Activated naive CD4-positive, alpha-beta T cell treated with anti-CD3 and anti-CD28 coated beads, Interleukin-2, amount 10 ng/mL, durations not matched to agents 7 days and 5 days (primary cell): Measurements from ENCODE around the gene ACSL6.

Source experiments
- CTCF ChIA-PET: fragments of 350-600 bp; sonication (Branson Sonifier 250); formaldehyde crosslinking; loops from one replicate; lab custom pipeline; 2021; ENCODE audit warnings: antibody characterized with exemption; lab: Charles Lee
- DNase-seq: peaks from one replicate; pipeline ENCODE4 v3.0.0-alpha.2; 2020
- H3K27ac Mint-ChIP-seq: one replicate; pipeline ENCODE4 v1.8.0; 2021; ENCODE audit warnings: mild to moderate bottlenecking, moderate library complexity, mixed read lengths
- H3K27me3 Mint-ChIP-seq: one replicate; pipeline ENCODE4 v1.8.0; 2021; ENCODE audit warnings: mild to moderate bottlenecking, mixed read lengths
- H3K36me3 Mint-ChIP-seq: one replicate; pipeline ENCODE4 v1.8.0; 2021; ENCODE audit warnings: mixed read lengths
- H3K4me1 Mint-ChIP-seq: one replicate; pipeline ENCODE4 v1.8.0; 2021; ENCODE audit warnings: mixed read lengths
- H3K4me3 Mint-ChIP-seq: one replicate; pipeline ENCODE4 v1.8.0; 2021; ENCODE audit warnings: mild to moderate bottlenecking, moderate library complexity, mixed read lengths
- H3K9me3 Mint-ChIP-seq: one replicate; pipeline ENCODE4 v1.8.0; 2021; ENCODE audit warnings: mixed read lengths

The ACSL6 gene

GRCh38 chr5:132007399-132008162 lies 3.9 kb downstream of the ACSL6 start:
- H3K27me3 Mint-ChIP-seq: peaks cover 76% of the 10 kb centered on the region
- H3K4me1 Mint-ChIP-seq: peaks cover 30% of the 10 kb centered on the region
- H3K9me3 Mint-ChIP-seq: no peaks in the 10 kb centered on the region
- no peaks in the 10 kb centered on the region for H3K36me3 Mint-ChIP-seq
- DNase-seq: peak; percentile 87
- H3K27ac Mint-ChIP-seq: no peak overlapping the region
- H3K4me3 Mint-ChIP-seq: no peak overlapping the region
- CTCF ChIA-PET: interaction anchor here (0.5 to 8.0 kb wide), 37 partner anchors 10 to 594 kb away, joined by 3 to 211 read pairs (median 4); partner anchors contain the start of genes FNIP1 and IL3

- H3K27me3 Mint-ChIP-seq: peaks cover 72% of the 10 kb centered on the region
- CTCF ChIA-PET: interaction anchor here (0.9 to 8.0 kb wide), 18 partner anchors 9 to 593 kb away, joined by 3 to 211 read pairs (median 4); partner anchors contain the start of gene FNIP1
- no peak overlapping the region for H3K4me3 Mint-ChIP-seq
- H3K9me3 Mint-ChIP-seq: no peaks in the 10 kb centered on the region
- DNase-seq: no peak
- H3K4me1 Mint-ChIP-seq: peaks cover 35% of the 10 kb centered on the region
- H3K27ac Mint-ChIP-seq: no peak overlapping the region
- no peaks in the 10 kb centered on the region for H3K36me3 Mint-ChIP-seq
These were observed 4.9 kb downstream of the ACSL6 start for GRCh38 chr5:132006331-132007120.

GRCh38 chr5:132005591-132005990 lies 5.9 kb downstream of the ACSL6 start:
- no peak overlapping the region for H3K27ac Mint-ChIP-seq
- CTCF ChIA-PET: interaction anchor here (1.4 to 8.0 kb wide), 4 partner anchors 20 to 415 kb away, joined by 3 to 211 read pairs (median 56); no protein-coding TSS in a partner anchor
- H3K4me1 Mint-ChIP-seq: peaks cover 37% of the 10 kb centered on the region
- no peaks in the 10 kb centered on the region for H3K36me3 Mint-ChIP-seq
- DNase-seq: no peak
- peaks cover 64% of the 10 kb centered on the region for H3K27me3 Mint-ChIP-seq
- H3K4me3 Mint-ChIP-seq: no peak overlapping the region
- no peaks in the 10 kb centered on the region for H3K9me3 Mint-ChIP-seq

DNA sequence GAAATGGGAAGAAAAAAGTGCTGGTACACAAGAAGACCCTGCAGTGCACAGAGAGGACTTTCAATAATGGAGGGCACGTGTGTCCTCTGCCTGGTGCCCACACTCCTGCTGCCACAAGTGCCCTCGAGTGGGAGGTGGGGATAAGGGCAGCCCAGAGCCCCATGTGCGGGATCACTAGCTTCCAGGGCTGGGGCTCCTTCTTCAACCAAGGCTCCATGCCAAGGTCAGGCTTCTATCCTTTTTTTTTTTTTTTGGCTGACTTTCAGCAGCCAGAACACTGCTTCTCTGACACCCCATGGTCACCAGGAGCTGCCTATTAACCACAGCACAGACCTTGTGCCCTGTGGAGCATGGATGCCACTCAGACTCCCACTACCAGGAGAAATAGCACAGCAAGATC lies 7.5 kb downstream of the ACSL6 start:
- Mint-ChIP-seq H3K4me3 (no peak overlapping the region), H3K27me3 (peaks cover 48% of the 10 kb centered on the region), H3K4me1 (peaks cover 49% of the 10 kb centered on the region), H3K27ac (no peak overlapping the region), H3K9me3 (no peaks in the 10 kb centered on the region), H3K36me3 (no peaks in the 10 kb centered on the region)
- DNase-seq: no peak
- CTCF ChIA-PET: no interaction called here

DNA sequence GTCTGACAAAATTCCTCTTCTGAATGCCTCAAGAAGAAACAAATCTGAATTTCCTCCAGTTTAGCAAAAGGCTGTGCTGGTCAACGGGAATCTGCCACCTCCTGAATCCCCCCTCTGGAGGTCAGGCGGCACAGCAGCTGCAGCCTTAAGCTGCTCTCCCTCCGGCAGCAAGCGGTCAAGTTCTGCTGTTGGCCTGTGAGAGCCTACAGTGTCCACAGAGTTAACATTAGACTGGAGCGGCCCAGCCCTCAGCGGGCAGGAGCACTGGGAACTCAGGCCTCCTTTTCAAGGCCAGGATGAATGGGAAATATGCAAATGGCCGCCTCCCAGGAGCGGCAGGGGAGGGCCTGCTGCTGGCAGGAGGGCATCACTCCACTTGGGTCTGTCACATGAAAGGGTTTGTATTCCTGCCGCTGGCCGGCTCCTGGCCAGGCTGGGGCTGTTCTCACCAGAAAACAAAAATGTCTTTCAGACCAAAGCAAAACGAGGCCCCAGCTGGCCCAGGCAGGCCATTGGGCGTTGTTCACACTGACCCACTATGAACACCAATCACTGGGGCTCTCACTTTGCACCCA lies 8.2 kb downstream of the ACSL6 start:
- CTCF ChIA-PET: interaction anchor here (1.5 to 3.5 kb wide), 3 partner anchors 364 to 413 kb away, joined by 3 to 32 read pairs (median 3); no protein-coding TSS in a partner anchor
- Mint-ChIP-seq H3K4me3 (no peak overlapping the region), H3K9me3 (no peaks in the 10 kb centered on the region), H3K27ac (no peak overlapping the region), H3K36me3 (no peaks in the 10 kb centered on the region), H3K27me3 (peaks cover 40% of the 10 kb centered on the region), H3K4me1 (peaks cover 54% of the 10 kb centered on the region)
- DNase-seq: no peak

DNA sequence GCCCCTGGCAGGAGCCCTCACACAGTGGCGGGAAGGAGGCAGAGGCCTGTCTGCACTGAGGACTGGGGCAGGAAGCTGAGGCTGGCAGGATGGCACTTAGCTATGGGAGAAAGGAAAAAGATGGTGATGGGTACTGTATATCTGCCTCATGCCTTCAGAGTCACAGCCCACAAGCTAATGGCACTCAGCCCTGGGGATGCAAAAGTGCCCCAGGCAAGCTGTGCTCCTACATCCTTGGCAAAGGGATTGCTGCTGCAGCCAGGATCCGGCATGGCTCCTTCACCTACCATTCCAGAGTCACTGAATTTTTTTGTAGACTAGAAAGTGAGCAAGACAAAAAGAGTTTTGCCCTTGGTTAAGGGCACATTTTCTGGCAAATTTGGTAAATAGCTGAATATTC lies 8.7 kb downstream of the ACSL6 start:
- CTCF ChIA-PET: interaction anchor here (1.2 to 3.5 kb wide), 4 partner anchors 192 to 412 kb away, joined by 3 to 32 read pairs (median 4); no protein-coding TSS in a partner anchor

GRCh38 chr5:132001647-132002561 lies 9.6 kb downstream of the ACSL6 start:
- peaks cover 35% of the 10 kb centered on the region for H3K27me3 Mint-ChIP-seq
- no peak overlapping the region for H3K4me3 Mint-ChIP-seq
- H3K27ac Mint-ChIP-seq: no peak overlapping the region
- H3K9me3 Mint-ChIP-seq: no peaks in the 10 kb centered on the region
- peaks cover 59% of the 10 kb centered on the region for H3K4me1 Mint-ChIP-seq
- DNase-seq: no peak
- H3K36me3 Mint-ChIP-seq: no peaks in the 10 kb centered on the region
- CTCF ChIA-PET: interaction anchor here (1.2 to 3.5 kb wide), 5 partner anchors 8 to 411 kb away, joined by 3 to 32 read pairs (median 4); no protein-coding TSS in a partner anchor

More for the DNA sequence above, 8.7 kb downstream of the ACSL6 start:
- Mint-ChIP-seq H3K27me3 (peaks cover 35% of the 10 kb centered on the region), H3K36me3 (no peaks in the 10 kb centered on the region), H3K4me1 (peaks cover 56% of the 10 kb centered on the region), H3K4me3 (no peak overlapping the region), H3K9me3 (no peaks in the 10 kb centered on the region), H3K27ac (no peak overlapping the region)
- DNase-seq: no peak

DNA sequence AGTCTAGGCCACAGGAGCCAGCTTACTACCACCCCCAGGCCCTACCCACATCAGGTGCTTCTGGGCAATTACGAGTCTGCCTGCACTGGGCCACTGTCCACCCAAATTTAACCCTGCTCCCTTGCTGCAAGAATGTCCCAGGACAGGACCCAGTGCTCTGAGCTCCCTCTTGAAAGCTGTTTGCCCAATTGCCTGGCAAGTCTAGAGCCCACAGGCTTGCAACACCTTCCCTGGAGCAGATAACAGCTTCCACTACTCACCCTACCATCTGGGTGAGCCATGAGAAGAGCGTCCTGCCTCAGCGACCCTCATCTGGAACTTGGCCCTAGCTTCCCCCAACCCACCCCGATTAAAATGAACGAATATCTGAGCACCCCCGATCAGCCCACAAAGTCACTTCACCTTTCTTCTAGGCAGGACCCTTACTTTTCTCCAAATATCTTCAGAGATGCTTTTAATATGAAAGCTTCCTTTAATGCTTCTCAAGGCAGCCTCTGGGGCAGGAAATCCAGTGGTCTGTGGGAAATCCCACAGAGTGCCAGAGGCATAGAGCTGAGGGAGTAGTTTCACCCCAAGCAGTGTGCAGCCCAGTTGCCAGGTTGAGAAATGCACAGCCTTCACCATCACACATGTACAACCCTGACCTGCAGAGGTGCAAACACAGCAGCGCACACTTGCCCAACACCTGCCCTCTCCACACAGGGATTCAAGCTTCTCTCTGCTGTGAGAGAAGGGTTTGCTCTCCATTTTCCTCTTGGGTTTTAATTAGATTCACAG lies 10.6 kb downstream of the ACSL6 start:
- H3K4me3 Mint-ChIP-seq: peak overlapping the region; percentile 2
- no peaks in the 10 kb centered on the region for H3K9me3 Mint-ChIP-seq
- DNase-seq: peak; percentile 78
- peaks cover 28% of the 10 kb centered on the region for H3K27me3 Mint-ChIP-seq
- CTCF ChIA-PET: interaction anchor here (0.8 to 3.5 kb wide), 4 partner anchors 9 to 410 kb away, joined by 3 to 32 read pairs (median 5); no protein-coding TSS in a partner anchor
- peaks cover 66% of the 10 kb centered on the region for H3K4me1 Mint-ChIP-seq
- peak overlapping the region; percentile 15 for H3K27ac Mint-ChIP-seq
- no peaks in the 10 kb centered on the region for H3K36me3 Mint-ChIP-seq

DNA sequence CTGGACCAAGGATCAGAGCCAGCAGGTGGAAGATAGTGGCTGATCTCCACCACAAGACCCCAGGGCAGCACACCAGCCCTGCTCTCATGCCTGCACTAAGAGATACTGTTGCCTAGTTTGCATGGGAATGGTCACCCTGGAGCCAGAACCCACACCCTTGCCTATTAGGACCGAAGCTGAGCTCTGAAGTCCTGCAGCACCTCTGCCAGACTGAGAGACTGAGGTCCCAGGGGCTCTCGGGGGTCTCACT lies 11.3 kb downstream of the ACSL6 start:
- peaks cover 66% of the 10 kb centered on the region for H3K4me1 Mint-ChIP-seq
- no peaks in the 10 kb centered on the region for H3K9me3 Mint-ChIP-seq
- H3K36me3 Mint-ChIP-seq: no peaks in the 10 kb centered on the region
- peaks cover 28% of the 10 kb centered on the region for H3K27me3 Mint-ChIP-seq
- H3K27ac Mint-ChIP-seq: no peak overlapping the region
- no peak overlapping the region for H3K4me3 Mint-ChIP-seq
- CTCF ChIA-PET: interaction anchor here (0.8 to 3.5 kb wide), 3 partner anchors 62 to 410 kb away, joined by 3 to 32 read pairs (median 6); no protein-coding TSS in a partner anchor
- no peak for DNase-seq

GRCh38 chr5:131999441-132000240 lies 11.8 kb downstream of the ACSL6 start:
- peaks cover 32% of the 10 kb centered on the region for H3K27me3 Mint-ChIP-seq
- CTCF ChIA-PET: interaction anchor here (0.8 to 3.8 kb wide), 7 partner anchors 8 to 410 kb away, joined by 3 to 32 read pairs (median 6); no protein-coding TSS in a partner anchor
- H3K4me1 Mint-ChIP-seq: peaks cover 66% of the 10 kb centered on the region
- no peak overlapping the region for H3K27ac Mint-ChIP-seq
- H3K9me3 Mint-ChIP-seq: no peaks in the 10 kb centered on the region
- DNase-seq: no peak
- no peak overlapping the region for H3K4me3 Mint-ChIP-seq
- no peaks in the 10 kb centered on the region for H3K36me3 Mint-ChIP-seq

- no peaks in the 10 kb centered on the region for H3K36me3 Mint-ChIP-seq
- CTCF ChIA-PET: interaction anchor here (0.8 to 3.8 kb wide), 5 partner anchors 8 to 410 kb away, joined by 3 to 18 read pairs (median 3); no protein-coding TSS in a partner anchor
- DNase-seq: no peak
- H3K4me1 Mint-ChIP-seq: peaks cover 66% of the 10 kb centered on the region
- no peak overlapping the region for H3K27ac Mint-ChIP-seq
- no peak overlapping the region for H3K4me3 Mint-ChIP-seq
- peaks cover 32% of the 10 kb centered on the region for H3K27me3 Mint-ChIP-seq
- H3K9me3 Mint-ChIP-seq: no peaks in the 10 kb centered on the region
These were observed 12.4 kb downstream of the ACSL6 start for GRCh38 chr5:131999041-131999440.
